NOMO-1 treated with DMSO at 0.1 percent for 48 hours (cell line): ENCODE measurements around the gene SHOC2.

Experiments
- DNase-seq: peaks from one replicate; lab custom pipeline; 2025; ENCODE audit not compliant: unreplicated experiment; lab: John Stamatoyannopoulos, UW

Gene SHOC2

GRCh38 chr10:110944792-110945396 lies 25.5 kb downstream of the SHOC2 start:
- DNase-seq = no peak

- no peak for DNase-seq
Measured at GRCh38 chr10:110946496-110946895, 27.1 kb downstream of the SHOC2 start.

GRCh38 chr10:110947061-110947595 lies 27.7 kb downstream of the SHOC2 start:
- no peak for DNase-seq

GRCh38 chr10:110951381-110951780 lies 32.0 kb downstream of the SHOC2 start:
- DNase-seq = no peak

- no peak for DNase-seq
Measured at GRCh38 chr10:110957606-110958005, 38.2 kb downstream of the SHOC2 start.

GRCh38 chr10:110959379-110960332 lies 40.3 kb downstream of the SHOC2 start:
- DNase-seq = no peak

- no peak for DNase-seq
Measured at GRCh38 chr10:110960333-110960712, 40.9 kb downstream of the SHOC2 start.

GRCh38 chr10:110962443-110962842 lies 43.0 kb downstream of the SHOC2 start:
- no peak for DNase-seq

- DNase-seq = no peak
Measured at GRCh38 chr10:110963162-110963561, 43.8 kb downstream of the SHOC2 start.

GRCh38 chr10:110964681-110965080 lies 45.3 kb downstream of the SHOC2 start:
- DNase-seq = no peak

GRCh38 chr10:110965216-110965615 lies 45.8 kb downstream of the SHOC2 start:
- DNase-seq = no peak

GRCh38 chr10:110966146-110966545 lies 46.7 kb downstream of the SHOC2 start:
- no peak for DNase-seq

- DNase-seq = no peak
Measured at GRCh38 chr10:110967009-110967630, 47.7 kb downstream of the SHOC2 start.

GRCh38 chr10:110967645-110968044 lies 48.2 kb downstream of the SHOC2 start:
- no peak for DNase-seq

GRCh38 chr10:110969183-110969582 lies 49.8 kb downstream of the SHOC2 start:
- DNase-seq = no peak

- DNase-seq = no peak
Measured at GRCh38 chr10:110971638-110972037, 52.2 kb downstream of the SHOC2 start.

GRCh38 chr10:110972231-110973134 lies 53.1 kb downstream of the SHOC2 start:
- no peak for DNase-seq

- peak; percentile 33 for DNase-seq
Measured at GRCh38 chr10:110973400-110973799, 54.0 kb downstream of the SHOC2 start.

- DNase-seq = no peak
Measured at GRCh38 chr10:110976577-110976976, 57.2 kb downstream of the SHOC2 start.

GRCh38 chr10:110977662-110978061 lies 58.3 kb downstream of the SHOC2 start:
- DNase-seq = no peak

GRCh38 chr10:110978204-110978603 lies 58.8 kb downstream of the SHOC2 start:
- no peak for DNase-seq
